Omental fat pad (tissue), 4 donors: ENCODE measurements around the gene TREX2. TPM values are rescaled to one million over a fixed set of nuclear protein-coding genes. Genes with fewer than 3 reads are reported as not detected.

ENCODE experiments used
- ATAC-seq: fragments of 150-250 bp; one replicate; pipeline ENCODE4 v1.9.1; 2016; ENCODE audit warnings: mild to moderate bottlenecking, moderate library complexity; ENCODE audit not compliant: low FRiP score
- DNase-seq: peaks from one replicate; pipeline ENCODE4 v3.0.0-alpha.2; 2019; ENCODE audit warnings: low spot score
- total RNA-seq, 4 donors: library from RNA; depleted of rRNA; stranded (reverse); fragments of >200 nt; gene quantifications; one replicate each; pipeline ENCODE4 v1.1.0, GENCODE V29; 2016
- TF ChIP-seq, protein P1 (sequence below), 3 donors: fragments of 450-650 bp; IDR thresholded peaks; one replicate each; pipeline ENCODE4 v1.5.1; 2016 to 2017; ENCODE audit warnings: antibody characterized with exemption in 3 of 3, mild to moderate bottlenecking in 3 of 3, moderate library complexity in 2 of 3

Gene TREX2
- total RNA-seq, 4 donors from 2014 or later, result 0.69 to 4.2 (median 1.2) TPM

- TF ChIP-seq, protein P1, sequence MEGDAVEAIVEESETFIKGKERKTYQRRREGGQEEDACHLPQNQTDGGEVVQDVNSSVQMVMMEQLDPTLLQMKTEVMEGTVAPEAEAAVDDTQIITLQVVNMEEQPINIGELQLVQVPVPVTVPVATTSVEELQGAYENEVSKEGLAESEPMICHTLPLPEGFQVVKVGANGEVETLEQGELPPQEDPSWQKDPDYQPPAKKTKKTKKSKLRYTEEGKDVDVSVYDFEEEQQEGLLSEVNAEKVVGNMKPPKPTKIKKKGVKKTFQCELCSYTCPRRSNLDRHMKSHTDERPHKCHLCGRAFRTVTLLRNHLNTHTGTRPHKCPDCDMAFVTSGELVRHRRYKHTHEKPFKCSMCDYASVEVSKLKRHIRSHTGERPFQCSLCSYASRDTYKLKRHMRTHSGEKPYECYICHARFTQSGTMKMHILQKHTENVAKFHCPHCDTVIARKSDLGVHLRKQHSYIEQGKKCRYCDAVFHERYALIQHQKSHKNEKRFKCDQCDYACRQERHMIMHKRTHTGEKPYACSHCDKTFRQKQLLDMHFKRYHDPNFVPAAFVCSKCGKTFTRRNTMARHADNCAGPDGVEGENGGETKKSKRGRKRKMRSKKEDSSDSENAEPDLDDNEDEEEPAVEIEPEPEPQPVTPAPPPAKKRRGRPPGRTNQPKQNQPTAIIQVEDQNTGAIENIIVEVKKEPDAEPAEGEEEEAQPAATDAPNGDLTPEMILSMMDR (IDR thresholded peaks at IDR 0.05), result no peak
- DNase-seq, result no peak
- no peak for ATAC-seq
Measured at GRCh38 chrX:153491918-153492317, 46.1 kb upstream of the TREX2 start.

DNA sequence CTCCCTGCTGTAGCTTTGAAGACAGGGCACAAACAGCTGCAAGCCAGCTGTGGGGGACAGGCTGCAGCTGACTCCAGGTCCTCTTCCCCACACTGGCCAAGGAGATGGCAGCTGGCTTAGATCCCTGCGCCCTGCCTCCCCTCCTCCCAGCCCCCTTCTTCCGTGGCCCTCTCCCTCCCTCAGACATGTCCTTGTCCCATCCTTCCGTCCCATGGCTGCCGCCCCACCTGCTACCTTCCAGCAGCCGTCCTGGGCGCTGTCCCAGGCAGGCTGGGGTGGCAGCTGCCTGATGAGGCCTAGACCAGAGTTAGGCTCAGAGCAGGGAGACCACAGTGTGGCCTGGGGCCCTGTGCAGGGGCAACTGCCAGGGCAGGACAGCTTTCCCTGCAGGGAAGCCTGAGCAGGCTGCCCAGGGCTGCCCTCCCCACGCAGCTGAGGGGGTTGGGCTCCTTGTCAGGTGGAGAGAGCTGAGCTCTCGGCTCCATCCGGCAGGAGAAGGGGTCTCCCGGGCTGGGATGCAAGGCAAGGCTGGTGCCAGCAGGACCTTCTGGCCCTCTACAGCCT, 45.6 kb upstream of the TREX2 start:
- ATAC-seq (no peak), DNase-seq (no peak)
- TF ChIP-seq, protein P1 (IDR thresholded peaks at IDR 0.05), result no peak

GRCh38 chrX:153490217-153490930, 44.5 kb upstream of the TREX2 start:
- ATAC-seq, result no peak
- no peak for DNase-seq
- TF ChIP-seq, protein P1 (IDR thresholded peaks at IDR 0.05), result no peak

GRCh38 chrX:153488231-153488914, 42.5 kb upstream of the TREX2 start:
- ATAC-seq (no peak), DNase-seq (no peak)
- TF ChIP-seq, protein P1 (IDR thresholded peaks at IDR 0.05), result no peak

- ATAC-seq (no peak), DNase-seq (no peak)
- TF ChIP-seq, protein P1 (IDR thresholded peaks at IDR 0.05), result no peak
Measured at GRCh38 chrX:153487590-153488071, 41.8 kb upstream of the TREX2 start.

- no peak for DNase-seq
- ATAC-seq, result no peak
- TF ChIP-seq, protein P1 (IDR thresholded peaks at IDR 0.05), result no peak
Measured at GRCh38 chrX:153486171-153486570, 40.3 kb upstream of the TREX2 start.
